HepG2 (cell line): ENCODE measurements around the gene SMCO1. TPM values are rescaled to one million over a fixed set of nuclear protein-coding genes. Genes with fewer than 3 reads are reported as not detected.

ENCODE experiments used
- ATAC-seq: fragments of 200-7000 bp; cut with Tn5 transposase; 3 replicates; pipeline ENCODE4 v1.9.1; 2020; ENCODE audit warnings: mild to moderate bottlenecking, moderate library complexity
- BruUV-seq: library from RNA; stranded (reverse); fragments of 400-500 nt; replicated peaks from 2 replicates; lab custom pipeline; 2021; lab: Mats Ljungman, UMichigan
- CTCF ChIA-PET: fragments of 300-600 bp; formaldehyde crosslinking; extraction: SDS; loops from one replicate; lab custom pipeline; 2021; ENCODE audit warnings: low total read pairs, inconsistent platforms, low intra/inter-chr PET ratio; lab: Yijun Ruan, JAX
- POLR2A ChIA-PET: fragments of 350-600 bp; sonication (Branson Sonifier 250); formaldehyde crosslinking; loops from one replicate; lab custom pipeline; 2020; ENCODE audit warnings: antibody characterized with exemption, inconsistent platforms; lab: Yijun Ruan, JAX
- DNase-seq: peaks from one replicate; pipeline ENCODE4 v3.0.0-alpha.2; 2015; ENCODE audit warnings: low spot score
- FAIRE-seq: peaks from 3 replicates; lab custom pipeline; 2011; peaks lifted over from hg19 to GRCh38; lab: Jason Lieb, UNC
- H2AFZ ChIP-seq: one replicate; pipeline ENCODE4 v1.6.1; 2011; ENCODE audit warnings: low read length, inconsistent platforms
- H3K27ac ChIP-seq: fragments of 300-600 bp; 3 replicates; pipeline ENCODE4 v1.8.0; 2011; ENCODE audit warnings: mixed run types, mild to moderate bottlenecking, mixed read lengths, low read length, inconsistent platforms; ENCODE audit not compliant: insufficient read depth; ENCODE audit errors: extremely low read length
- H3K27me3 ChIP-seq, 2 experiments: fragments of 200-600 bp in 1 of 2; 2 replicates in 1 of 2; 3 replicates in 1 of 2; pipeline versions ENCODE4 v1.6.0 to v1.8.0; 2011; ENCODE audit warnings: low read length in 2 of 2, mild to moderate bottlenecking in 2 of 2, moderate library complexity in 2 of 2, inconsistent platforms in 1 of 2; ENCODE audit not compliant: insufficient read depth in 2 of 2, control insufficient read depth in 1 of 2
- H3K36me3 ChIP-seq, 2 experiments: fragments of 200-600 bp in 1 of 2; replicated peaks in 1 of 2; 2 replicates in 1 of 2; 3 replicates in 1 of 2; pipeline versions ENCODE4 v1.5.1 to v1.8.0; 2011; ENCODE audit warnings: low read length in 2 of 2, inconsistent platforms in 1 of 2; ENCODE audit not compliant: insufficient read depth in 2 of 2, control insufficient read depth in 1 of 2
- H3K4me1 ChIP-seq: 2 replicates; pipeline ENCODE4 v1.5.1; 2012; ENCODE audit warnings: low read length, inconsistent platforms; ENCODE audit not compliant: insufficient read depth
- H3K4me2 ChIP-seq: 2 replicates; pipeline ENCODE4 v1.6.0; 2011; ENCODE audit warnings: low read depth, low read length, inconsistent platforms
- H3K4me3 ChIP-seq, 3 experiments: fragments of 200-600 bp in 1 of 3; sonication (generic), shearing (Covaris generic) in 1 of 3; replicated peaks in 1 of 3; 2 replicates each; pipeline ENCODE4 v1.5.1; 2011 to 2016; ENCODE audit warnings: low read length in 3 of 3, inconsistent platforms in 2 of 3, low read depth in 2 of 3, mild to moderate bottlenecking in 2 of 3, control low read depth in 1 of 3, mixed read lengths in 1 of 3; ENCODE audit not compliant: insufficient read depth in 1 of 3
- H3K79me2 ChIP-seq: one replicate; pipeline ENCODE4 v1.6.1; 2011; ENCODE audit warnings: low read length, inconsistent platforms; ENCODE audit not compliant: insufficient read depth
- H3K9ac ChIP-seq: 2 replicates; pipeline ENCODE4 v1.6.0; 2011; ENCODE audit warnings: mild to moderate bottlenecking, low read depth, low read length, inconsistent platforms; ENCODE audit not compliant: insufficient read depth
- H3K9me3 ChIP-seq: 2 replicates; pipeline ENCODE4 v1.5.1; 2012; ENCODE audit warnings: mild to moderate bottlenecking, low read length
- H4K20me1 ChIP-seq: 2 replicates; pipeline ENCODE4 v1.6.0; 2011; ENCODE audit warnings: inconsistent platforms, mild to moderate bottlenecking, low read length, moderate library complexity; ENCODE audit not compliant: insufficient read depth
- CTCF ChIP-seq: sonication (generic); formaldehyde crosslinking; IDR thresholded peaks from 2 replicates; pipeline ENCODE4 v1.5.0; 2020; ENCODE audit warnings: mild to moderate bottlenecking, missing genetic modification reagents, moderate library complexity
- MATR3 ChIP-seq: sonication (generic); formaldehyde crosslinking; IDR thresholded peaks from 2 replicates; pipeline ENCODE4 v1.4.0; 2020; ENCODE audit warnings: missing genetic modification reagents
- MIXL1 ChIP-seq: IDR thresholded peaks from 2 replicates; pipeline ENCODE4 v1.6.1; 2016
- NR2C2 ChIP-seq: sonication (generic); formaldehyde crosslinking; IDR thresholded peaks from 2 replicates; pipeline ENCODE4 v1.4.0; 2020; ENCODE audit warnings: missing genetic modification reagents, mild to moderate bottlenecking, moderate library complexity, borderline replicate concordance
- PREB ChIP-seq: sonication (generic); formaldehyde crosslinking; IDR thresholded peaks from 2 replicates; pipeline ENCODE4 v1.4.0; 2020; ENCODE audit warnings: missing genetic modification reagents
- RXRB ChIP-seq: IDR thresholded peaks from 2 replicates; pipeline ENCODE4 v1.6.1; 2016; ENCODE audit warnings: borderline replicate concordance, missing genetic modification reagents, missing compliant biosample characterization
- SMC3 ChIP-seq: IDR thresholded peaks from 2 replicates; pipeline ENCODE4 v1.6.1; 2011; ENCODE audit warnings: low read length, improper control_type of control experiment
- STAG1 ChIP-seq: sonication (generic); formaldehyde crosslinking; IDR thresholded peaks from 2 replicates; pipeline ENCODE4 v1.4.0; 2020; ENCODE audit warnings: missing genetic modification reagents
- ZGPAT ChIP-seq: IDR thresholded peaks from 2 replicates; pipeline ENCODE4 v1.6.1; 2016; ENCODE audit warnings: mild to moderate bottlenecking
- ZMYM4 ChIP-seq: sonication (generic); formaldehyde crosslinking; IDR thresholded peaks from 2 replicates; pipeline ENCODE4 v1.8.1; 2023; ENCODE audit warnings: mild to moderate bottlenecking, missing genetic modification reagents
- ZNF121 ChIP-seq: sonication (generic); formaldehyde crosslinking; IDR thresholded peaks from 2 replicates; pipeline ENCODE4 v1.5.0; 2020; ENCODE audit warnings: mild to moderate bottlenecking, missing genetic modification reagents
- ZNF225 ChIP-seq: sonication (generic); formaldehyde crosslinking; IDR thresholded peaks from 2 replicates; pipeline ENCODE4 v1.4.0; 2020; ENCODE audit warnings: mild to moderate bottlenecking, missing genetic modification reagents
- ZNF468 ChIP-seq: sonication (generic); formaldehyde crosslinking; IDR thresholded peaks from 2 replicates; pipeline ENCODE4 v1.8.0; 2022; ENCODE audit warnings: mild to moderate bottlenecking, moderate library complexity, missing genetic modification reagents
- WGBS: methylation state at CpG from one replicate; pipeline ENCODE4 v1.1.6; 2017; ENCODE audit warnings: low lambda C conversion rate; 5-methylcytosine and 5-hydroxymethylcytosine counted together
- in situ Hi-C: cut with HindIII; loops from 2 replicates; pipeline ENCODE4 v1.10.0; 2017; ENCODE audit warnings: low pct_unique_long_range_greater_than_20kb; ENCODE audit not compliant: extremely low pct_ligation_motif_present
- intact Hi-C: fragments of 100-400 bp; cut with micrococcal nuclease; formaldehyde crosslinking; loops from one replicate; pipeline ENCODE4 v1.10.0; 2022; ENCODE audit not compliant: unreplicated experiment
- polyA plus RNA-seq, 8 experiments: library from polyadenylated mRNA; depleted of rRNA in 3 of 8; stranded (reverse) in 7 of 8; unstranded in 1 of 8; fragments of >200 nt; fragmentation: Illumina TruSeq in 4 of 8; extraction: Trizol in 4 of 8; gene quantifications; 2 replicates each; pipeline versions ENCODE4 v1.2.1 to v1.2.3, GENCODE V29; 2011 to 2016; ENCODE audit warnings: low read depth in 4 of 8, missing spikeins in 1 of 8, mixed read lengths in 1 of 8; ENCODE audit not compliant: insufficient read depth in 1 of 8
- total RNA-seq, 5 experiments: library from RNA; depleted of rRNA; stranded (reverse); fragments of >200 nt; fragmentation: Illumina TruSeq; extraction: Trizol; gene quantifications; 2 replicates each; pipeline ENCODE4 v1.2.3, GENCODE V29; 2016; ENCODE audit warnings: low read depth in 1 of 5

The SMCO1 gene
- total and polyA plus RNA-seq, 2 of the 13 experiments (the other 11 are each of a cell fraction or from before 2014, with no cell fraction given) = not detected

GRCh38 chr3:196489747-196490146 lies 25.4 kb downstream of the SMCO1 start (continued):
- TF ChIP-seq NR2C2 (CRISPR knock-in tag) = 0 out of 2 replicates have a peak, but pooled peaks have one; percentile 27
- TF ChIP-seq ZNF468 (CRISPR knock-in tag) = no peak
- 0 out of 2 replicates have a peak, but pooled peaks have one; percentile 16 for TF ChIP-seq ZGPAT (CRISPR knock-in tag)
- peak; percentile 33; the same call in 1 of the 2 replicates for TF ChIP-seq RXRB (CRISPR knock-in tag)
- no peak for TF ChIP-seq MATR3 (CRISPR knock-in tag)
- 0 out of 2 replicates have a peak, but pooled peaks have one; percentile 28 for TF ChIP-seq ZMYM4 (CRISPR knock-in tag)

GRCh38 chr3:196486263-196486662 lies 28.9 kb downstream of the SMCO1 start:
- Histone ChIP-seq H4K20me1 (peaks cover 12% of the 10 kb centered on the region; the same call in 1 of the 2 replicates), H2AFZ (no peak overlapping the region), H3K27me3 (no peaks in the 10 kb centered on the region; a peak in 1 of 5 replicates), H3K36me3 (peaks cover 10 to 44% of the 10 kb centered on the region in 2 experiments), H3K4me2 (no peak overlapping the region), H3K9ac (no peak overlapping the region), H3K4me3 (no peak overlapping the region), H3K79me2 (peaks cover 27% of the 10 kb centered on the region), H3K9me3 (no peaks in the 10 kb centered on the region), H3K4me1 (peaks cover 23% of the 10 kb centered on the region), H3K27ac (no peak overlapping the region)
- TF ChIP-seq STAG1 (CRISPR knock-in tag) (peak; percentile 67), PREB (CRISPR knock-in tag) (no peak), SMC3 (peak; percentile 51; the same call in 1 of the 2 replicates), ZNF121 (CRISPR knock-in tag) (0 out of 2 replicates have a peak, but pooled peaks have one; percentile 25), CTCF (CRISPR knock-in tag) (peak; percentile 69), ZNF225 (CRISPR knock-in tag) (no peak), MIXL1 (CRISPR knock-in tag) (peak; percentile 38; the same call in 1 of the 2 replicates)
- DNase-seq (no peak), ATAC-seq (peak; percentile 65), FAIRE-seq (no peak)
- in situ Hi-C loops = no loop called here
- intact Hi-C loops = loop anchor here (1.0 to 2.0 kb wide), 2 partner anchors 15 to 33 kb away; no protein-coding TSS in a partner anchor
- no TSS peak for BruUV-seq
- 90% methylated on average over 8 of the region's 8 CpGs for WGBS
- ChIA-PET CTCF (interaction anchor here (1.1 to 2.7 kb wide), 2 partner anchors 33 to 35 kb away, joined by 3 to 24 read pairs; no protein-coding TSS in a partner anchor), POLR2A (interaction anchor here (0.9 kb wide), 1 partner anchor 28 kb away, joined by 4 read pairs; no protein-coding TSS in a partner anchor)
